ENCODE measurements around the gene ELAPOR2.

The ELAPOR2 gene

DNA sequence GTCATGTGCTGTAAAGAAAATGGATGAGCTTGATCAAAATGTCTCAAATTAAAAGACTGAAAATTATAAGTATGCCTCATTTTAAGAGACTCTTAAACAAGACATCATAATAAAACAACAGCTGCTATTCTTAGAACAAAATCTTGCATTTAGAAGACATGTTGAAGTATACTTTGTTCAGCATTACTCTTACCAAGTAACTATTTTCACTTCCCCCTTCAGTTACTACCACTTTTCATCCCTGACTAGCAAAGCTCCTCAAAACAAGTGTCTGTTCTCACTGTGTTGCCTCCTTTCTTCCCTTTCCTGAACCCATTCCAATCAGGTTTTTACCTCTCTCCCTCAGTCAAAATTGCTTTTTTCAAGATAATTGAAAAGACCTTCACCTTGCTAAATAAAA, 31.6 kb downstream of the ELAPOR2 start:
- Histone ChIP-seq H3K9ac (ENCODE audit: low read depth, low read length, poor library complexity, severe bottlenecking) (no peak overlapping the region), H3K9me2 (replicated peaks; ENCODE audit: low read depth, low read length) (0 out of 2 replicates have a peak, but pooled peaks cover 3% of the 10 kb centered on the region), H3K79me2 (ENCODE audit: insufficient read depth, low read length) (no peaks in the 10 kb centered on the region), H2AFZ (ENCODE audit: low read length) (no peak overlapping the region), H3K36me3 (ENCODE audit: insufficient read depth, low read length) (no peaks in the 10 kb centered on the region), H3K27me3 (ENCODE audit: insufficient read depth, low read length, poor library complexity, severe bottlenecking) (no peaks in the 10 kb centered on the region), H3F3A (ENCODE audit: low read depth) (no peaks in the 10 kb centered on the region), H3K4me3 (ENCODE audit: low read length, poor library complexity, severe bottlenecking) (no peak overlapping the region), H3K4me1 (ENCODE audit: insufficient read depth, low read length, poor library complexity, severe bottlenecking) (no peaks in the 10 kb centered on the region), H3K9me3 (ENCODE audit: insufficient read depth, low read depth, low read length) (no peaks in the 10 kb centered on the region), H4K20me1 (ENCODE audit: insufficient read depth, low read length, poor library complexity, severe bottlenecking) (no peaks in the 10 kb centered on the region), H3K4me2 (ENCODE audit: low read depth, low read length, poor library complexity, severe bottlenecking) (no peak overlapping the region)
- TF ChIP-seq, protein P1, sequence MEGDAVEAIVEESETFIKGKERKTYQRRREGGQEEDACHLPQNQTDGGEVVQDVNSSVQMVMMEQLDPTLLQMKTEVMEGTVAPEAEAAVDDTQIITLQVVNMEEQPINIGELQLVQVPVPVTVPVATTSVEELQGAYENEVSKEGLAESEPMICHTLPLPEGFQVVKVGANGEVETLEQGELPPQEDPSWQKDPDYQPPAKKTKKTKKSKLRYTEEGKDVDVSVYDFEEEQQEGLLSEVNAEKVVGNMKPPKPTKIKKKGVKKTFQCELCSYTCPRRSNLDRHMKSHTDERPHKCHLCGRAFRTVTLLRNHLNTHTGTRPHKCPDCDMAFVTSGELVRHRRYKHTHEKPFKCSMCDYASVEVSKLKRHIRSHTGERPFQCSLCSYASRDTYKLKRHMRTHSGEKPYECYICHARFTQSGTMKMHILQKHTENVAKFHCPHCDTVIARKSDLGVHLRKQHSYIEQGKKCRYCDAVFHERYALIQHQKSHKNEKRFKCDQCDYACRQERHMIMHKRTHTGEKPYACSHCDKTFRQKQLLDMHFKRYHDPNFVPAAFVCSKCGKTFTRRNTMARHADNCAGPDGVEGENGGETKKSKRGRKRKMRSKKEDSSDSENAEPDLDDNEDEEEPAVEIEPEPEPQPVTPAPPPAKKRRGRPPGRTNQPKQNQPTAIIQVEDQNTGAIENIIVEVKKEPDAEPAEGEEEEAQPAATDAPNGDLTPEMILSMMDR (conservative IDR thresholded peaks at IDR 0.05; ENCODE audit: low read length) = no peak
- no peak for TF ChIP-seq EZH2phosphoT487 (IDR thresholded peaks at IDR 0.05; ENCODE audit: borderline replicate concordance)

DNA sequence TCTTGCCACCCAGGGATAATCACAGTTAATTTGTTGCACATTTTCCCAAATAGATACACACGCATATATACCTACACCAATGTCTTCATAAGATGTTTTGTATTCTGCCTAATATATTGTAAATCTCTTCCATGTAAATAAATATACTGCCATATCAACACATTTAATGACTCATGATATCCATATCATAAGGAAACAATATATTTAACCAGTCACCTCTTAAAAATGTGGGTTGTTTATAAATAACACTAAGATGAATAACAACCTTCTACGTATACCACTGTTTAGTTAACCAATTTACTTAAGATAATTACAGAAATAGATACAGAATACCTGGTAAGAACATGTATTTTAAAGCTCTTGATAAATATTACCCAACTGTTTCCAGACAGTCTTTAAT, 38.2 kb downstream of the ELAPOR2 start:
- Histone ChIP-seq H3K9me2 (replicated peaks; ENCODE audit: low read depth, low read length) (no peaks in the 10 kb centered on the region), H4K20me1 (ENCODE audit: insufficient read depth, low read length, poor library complexity, severe bottlenecking) (no peaks in the 10 kb centered on the region), H3K79me2 (ENCODE audit: insufficient read depth, low read length) (no peaks in the 10 kb centered on the region), H3K9me3 (ENCODE audit: insufficient read depth, low read depth, low read length) (no peaks in the 10 kb centered on the region), H3F3A (ENCODE audit: low read depth) (no peaks in the 10 kb centered on the region), H3K9ac (ENCODE audit: low read depth, low read length, poor library complexity, severe bottlenecking) (no peak overlapping the region), H3K4me3 (ENCODE audit: low read length, poor library complexity, severe bottlenecking) (no peak overlapping the region), H3K27me3 (ENCODE audit: insufficient read depth, low read length, poor library complexity, severe bottlenecking) (no peaks in the 10 kb centered on the region), H2AFZ (ENCODE audit: low read length) (no peak overlapping the region), H3K4me2 (ENCODE audit: low read depth, low read length, poor library complexity, severe bottlenecking) (no peak overlapping the region), H3K36me3 (ENCODE audit: insufficient read depth, low read length) (no peaks in the 10 kb centered on the region), H3K4me1 (ENCODE audit: insufficient read depth, low read length, poor library complexity, severe bottlenecking) (no peaks in the 10 kb centered on the region)
- no peak for TF ChIP-seq EZH2phosphoT487 (IDR thresholded peaks at IDR 0.05; ENCODE audit: borderline replicate concordance)
- TF ChIP-seq, protein P1 (conservative IDR thresholded peaks at IDR 0.05; ENCODE audit: low read length) = no peak

DNA sequence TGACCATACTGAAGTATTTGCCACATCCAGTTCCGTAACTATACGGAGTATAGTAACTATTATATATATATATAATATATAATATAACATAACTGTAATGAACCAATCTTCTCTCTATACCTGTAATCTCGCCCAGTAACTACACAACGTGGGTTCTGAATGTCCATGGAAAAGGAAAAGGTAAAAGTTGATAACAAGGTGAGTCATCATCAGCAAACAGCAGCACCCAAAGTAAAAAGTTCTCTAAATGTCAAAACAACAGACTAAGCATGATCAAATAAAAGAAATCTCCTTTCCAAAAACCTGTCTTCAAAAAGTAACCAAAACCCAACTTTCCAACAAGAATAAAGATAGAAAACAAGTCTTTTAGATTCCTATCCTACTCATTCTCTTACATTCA, 42.8 kb downstream of the ELAPOR2 start:
- no peaks in the 10 kb centered on the region for H4K20me1 ChIP-seq (ENCODE audit: insufficient read depth, low read length, poor library complexity, severe bottlenecking)
- no peak overlapping the region for H2AFZ ChIP-seq (ENCODE audit: low read length)
- no peaks in the 10 kb centered on the region for H3K36me3 ChIP-seq (ENCODE audit: insufficient read depth, low read length)
- TF ChIP-seq EZH2phosphoT487 (IDR thresholded peaks at IDR 0.05; ENCODE audit: borderline replicate concordance) = no peak
- TF ChIP-seq, protein P1 (conservative IDR thresholded peaks at IDR 0.05; ENCODE audit: low read length) = no peak
- H3K9me3 ChIP-seq (ENCODE audit: insufficient read depth, low read depth, low read length) = no peaks in the 10 kb centered on the region
- no peak overlapping the region for H3K9ac ChIP-seq (ENCODE audit: low read depth, low read length, poor library complexity, severe bottlenecking)
- no peaks in the 10 kb centered on the region for H3K9me2 ChIP-seq (replicated peaks; ENCODE audit: low read depth, low read length)
- no peaks in the 10 kb centered on the region for H3K79me2 ChIP-seq (ENCODE audit: insufficient read depth, low read length)
- H3K4me3 ChIP-seq (ENCODE audit: low read length, poor library complexity, severe bottlenecking) = no peak overlapping the region
- no peaks in the 10 kb centered on the region for H3K4me1 ChIP-seq (ENCODE audit: insufficient read depth, low read length, poor library complexity, severe bottlenecking)
- no peaks in the 10 kb centered on the region for H3F3A ChIP-seq (ENCODE audit: low read depth)
- no peaks in the 10 kb centered on the region for H3K27me3 ChIP-seq (ENCODE audit: insufficient read depth, low read length, poor library complexity, severe bottlenecking)
- no peak overlapping the region for H3K4me2 ChIP-seq (ENCODE audit: low read depth, low read length, poor library complexity, severe bottlenecking)

All from Loucy (cell line).